ENCODE measurements around the gene GIN1.
"Not testable (repeated sequence)": the region's sequence is repeated elsewhere in the genome, so short reads cannot be mapped to it uniquely, and the experiment has no call there.

GIN1 gene, protein sequence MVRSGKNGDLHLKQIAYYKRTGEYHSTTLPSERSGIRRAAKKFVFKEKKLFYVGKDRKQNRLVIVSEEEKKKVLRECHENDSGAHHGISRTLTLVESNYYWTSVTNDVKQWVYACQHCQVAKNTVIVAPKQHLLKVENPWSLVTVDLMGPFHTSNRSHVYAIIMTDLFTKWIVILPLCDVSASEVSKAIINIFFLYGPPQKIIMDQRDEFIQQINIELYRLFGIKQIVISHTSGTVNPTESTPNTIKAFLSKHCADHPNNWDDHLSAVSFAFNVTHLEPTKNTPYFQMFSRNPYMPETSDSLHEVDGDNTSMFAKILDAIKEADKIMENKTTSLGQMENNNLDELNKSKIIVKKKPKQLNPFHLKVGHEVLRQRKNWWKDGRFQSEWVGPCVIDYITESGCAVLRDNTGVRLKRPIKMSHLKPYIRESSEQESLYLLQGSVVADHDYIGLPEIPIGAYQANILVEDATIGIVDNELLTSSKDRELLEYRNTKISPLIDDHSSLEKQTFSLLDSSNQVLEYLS

DNA sequence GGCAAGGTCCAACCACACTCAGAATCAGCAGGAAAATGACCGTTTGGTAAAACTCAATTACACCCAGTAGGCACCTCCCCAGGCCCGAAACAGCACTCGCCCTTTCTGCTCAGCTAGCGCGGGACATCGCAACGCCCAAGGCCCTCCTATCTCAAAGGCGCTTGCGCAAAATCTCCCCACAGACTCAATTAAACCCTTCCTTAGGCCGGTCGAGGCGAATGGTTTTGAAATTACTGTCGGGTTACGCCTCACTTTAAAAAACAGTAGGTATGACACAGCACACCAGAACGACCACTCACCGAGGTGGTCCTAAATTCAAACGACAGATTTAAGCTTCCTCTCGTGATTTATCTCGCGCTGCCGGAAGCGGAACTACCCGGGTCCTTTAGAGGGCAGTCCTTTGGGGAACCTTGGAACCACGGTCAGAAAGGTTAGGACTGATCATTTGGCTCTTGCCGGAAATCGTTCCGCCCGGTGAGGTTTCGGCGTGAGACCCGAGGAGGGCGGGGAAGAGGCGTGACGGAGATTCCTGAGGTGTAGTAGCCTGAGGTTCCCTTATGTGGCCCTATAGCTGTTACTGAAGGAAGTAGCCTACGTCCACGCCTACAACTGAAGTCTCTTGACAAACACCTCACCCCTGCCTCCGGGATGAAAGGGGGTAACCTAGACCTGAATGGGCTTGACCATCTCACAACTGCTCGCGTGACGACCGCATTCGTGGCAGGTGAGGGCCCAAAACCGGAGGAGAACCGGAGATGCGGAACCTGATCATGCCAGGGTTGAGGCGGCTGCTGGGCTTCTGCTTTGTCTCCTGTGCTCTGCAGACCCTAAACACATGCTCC, at the start of gene GIN1, which contains the start of gene PPIP5K2:
GIN1 (minus strand) TSS at position 374 of the 842 bp plus-strand sequence. CDS start 11,431 bp downstream, outside the sequence.
PPIP5K2 (plus strand) TSS at position 537 of the 842 bp plus-strand sequence. CDS start 9,289 bp downstream, outside the sequence.
- TF ChIP-seq, protein P1, sequence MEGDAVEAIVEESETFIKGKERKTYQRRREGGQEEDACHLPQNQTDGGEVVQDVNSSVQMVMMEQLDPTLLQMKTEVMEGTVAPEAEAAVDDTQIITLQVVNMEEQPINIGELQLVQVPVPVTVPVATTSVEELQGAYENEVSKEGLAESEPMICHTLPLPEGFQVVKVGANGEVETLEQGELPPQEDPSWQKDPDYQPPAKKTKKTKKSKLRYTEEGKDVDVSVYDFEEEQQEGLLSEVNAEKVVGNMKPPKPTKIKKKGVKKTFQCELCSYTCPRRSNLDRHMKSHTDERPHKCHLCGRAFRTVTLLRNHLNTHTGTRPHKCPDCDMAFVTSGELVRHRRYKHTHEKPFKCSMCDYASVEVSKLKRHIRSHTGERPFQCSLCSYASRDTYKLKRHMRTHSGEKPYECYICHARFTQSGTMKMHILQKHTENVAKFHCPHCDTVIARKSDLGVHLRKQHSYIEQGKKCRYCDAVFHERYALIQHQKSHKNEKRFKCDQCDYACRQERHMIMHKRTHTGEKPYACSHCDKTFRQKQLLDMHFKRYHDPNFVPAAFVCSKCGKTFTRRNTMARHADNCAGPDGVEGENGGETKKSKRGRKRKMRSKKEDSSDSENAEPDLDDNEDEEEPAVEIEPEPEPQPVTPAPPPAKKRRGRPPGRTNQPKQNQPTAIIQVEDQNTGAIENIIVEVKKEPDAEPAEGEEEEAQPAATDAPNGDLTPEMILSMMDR (conservative IDR thresholded peaks at IDR 0.05), result no peak
- TF ChIP-seq ZFX (IDR thresholded peaks at IDR 0.05), result peak; percentile 85
- H3K27ac ChIP-seq, result peak within 1 kb of the TSS; percentile 84

DNA sequence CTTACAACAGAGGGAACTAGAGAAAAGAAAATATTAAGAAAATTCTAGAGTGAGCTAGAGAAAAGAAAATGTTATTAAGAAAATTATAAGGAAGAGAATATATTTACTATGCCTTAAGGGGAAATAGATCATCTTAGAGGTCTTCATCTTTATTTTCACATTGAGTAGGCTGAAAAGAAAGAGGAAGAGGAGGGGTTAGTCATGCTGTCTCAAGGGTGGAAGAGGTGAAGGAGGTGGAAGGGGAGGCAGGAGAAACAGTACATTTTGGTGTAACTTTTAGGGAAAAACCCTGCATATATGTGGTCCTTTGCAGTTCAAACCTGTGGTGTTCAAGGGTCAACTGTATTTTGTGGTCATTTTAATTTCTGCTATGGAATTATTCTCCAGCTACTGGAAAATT, 46.8 kb upstream of the GIN1 start:
- TF ChIP-seq, protein P1 (conservative IDR thresholded peaks at IDR 0.05), result no peak
- TF ChIP-seq ZFX (IDR thresholded peaks at IDR 0.05), result no peak
- H3K27ac ChIP-seq, result no peak overlapping the region

DNA sequence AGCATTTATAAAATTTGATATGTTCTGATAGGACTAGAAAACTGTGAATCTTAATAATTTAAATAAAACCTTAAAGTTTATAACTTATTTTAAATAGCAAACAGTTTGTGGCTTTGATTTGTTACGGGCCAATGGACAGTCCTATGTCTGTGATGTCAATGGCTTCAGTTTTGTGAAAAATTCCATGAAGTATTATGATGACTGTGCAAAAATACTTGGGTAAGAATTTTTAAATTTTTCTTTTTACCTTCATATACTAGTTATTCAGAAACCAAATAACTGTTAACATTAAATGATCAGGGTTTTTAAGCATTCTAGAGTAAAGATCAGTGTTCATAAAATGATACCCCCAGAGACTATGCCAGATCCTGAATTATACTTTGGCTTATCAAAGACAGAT, 31.2 kb upstream of the GIN1 start:
- H3K27ac ChIP-seq, result no peak overlapping the region
- TF ChIP-seq ZFX (IDR thresholded peaks at IDR 0.05), result no peak
- TF ChIP-seq, protein P1 (conservative IDR thresholded peaks at IDR 0.05), result no peak

GRCh38 chr5:103148213-103148612, 28.3 kb upstream of the GIN1 start:
- no peak overlapping the region for H3K27ac ChIP-seq
- TF ChIP-seq, protein P1 (conservative IDR thresholded peaks at IDR 0.05), result no peak
- TF ChIP-seq ZFX (IDR thresholded peaks at IDR 0.05), result no peak

- no peak overlapping the region for H3K27ac ChIP-seq
- TF ChIP-seq, protein P1 (conservative IDR thresholded peaks at IDR 0.05), result no peak
- no peak for TF ChIP-seq ZFX (IDR thresholded peaks at IDR 0.05)
Measured at GRCh38 chr5:103145196-103145595, 25.3 kb upstream of the GIN1 start.

GRCh38 chr5:103142132-103142531, 22.2 kb upstream of the GIN1 start:
- H3K27ac ChIP-seq, result not testable (repeated sequence)

- TF ChIP-seq, protein P1 (conservative IDR thresholded peaks at IDR 0.05), result peak; percentile 95
- TF ChIP-seq ZFX (IDR thresholded peaks at IDR 0.05), result no peak
- no peak overlapping the region for H3K27ac ChIP-seq
Measured at GRCh38 chr5:103139264-103139865, 19.4 kb upstream of the GIN1 start.

Data from C4-2B (cell line).